BE2C (cell line): Measurements from ENCODE around the gene NUP210L.

Experiments
- DNase-seq: peaks from one replicate; pipeline ENCODE4 v3.0.0-alpha.2; 2020
- H3K27me3 ChIP-seq: fragments of 250-450 bp; sonication (Bioruptor Pico); 2 replicates; pipeline ENCODE4 v1.5.1; 2020; ENCODE audit warnings: mild to moderate bottlenecking
- H3K36me3 ChIP-seq: fragments of 250-450 bp; sonication (Bioruptor Pico); 2 replicates; pipeline ENCODE4 v1.5.1; 2020; ENCODE audit warnings: mild to moderate bottlenecking
- H3K4me1 ChIP-seq: fragments of 250-450 bp; sonication (Bioruptor Pico); 2 replicates; pipeline ENCODE4 v1.5.1; 2020
- H3K4me3 ChIP-seq: 2 replicates; pipeline ENCODE4 v1.5.1; 2011; ENCODE audit warnings: low read depth, low read length
- H3K9me3 ChIP-seq: fragments of 250-450 bp; sonication (Bioruptor Pico); 2 replicates; pipeline ENCODE4 v1.5.1; 2020
- CTCF ChIP-seq: IDR thresholded peaks from 2 replicates; pipeline ENCODE4 v1.5.1; 2012; ENCODE audit warnings: mild to moderate bottlenecking, low read depth, low read length

NUP210L gene

DNA sequence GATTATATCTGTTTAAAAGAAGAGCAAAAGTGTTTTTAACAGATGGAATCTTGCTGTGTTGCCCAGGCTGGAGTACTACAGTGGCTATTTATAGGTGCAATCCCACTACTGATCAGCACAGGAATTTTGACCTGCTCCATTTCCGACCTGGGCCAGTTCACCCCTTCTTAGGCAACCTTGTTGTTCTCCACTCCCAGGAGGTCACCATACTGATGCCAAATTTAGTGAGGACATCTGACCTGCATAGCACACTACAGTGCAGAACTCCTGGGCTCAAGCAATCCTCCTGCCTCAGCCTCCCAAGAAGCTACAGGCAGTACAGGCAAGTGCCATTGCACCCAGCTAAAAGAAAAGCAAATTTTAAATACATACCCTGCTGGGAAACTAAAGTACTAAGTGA lies 11.3 kb upstream of the NUP210L start:
- Histone ChIP-seq H3K4me1 (no peaks in the 10 kb centered on the region), H3K9me3 (no peaks in the 10 kb centered on the region), H3K27me3 (no peaks in the 10 kb centered on the region), H3K4me3 (no peak overlapping the region), H3K36me3 (peaks cover 77% of the 10 kb centered on the region)
- no peak for DNase-seq
- no peak for TF ChIP-seq CTCF

- peaks cover 72% of the 10 kb centered on the region for H3K36me3 ChIP-seq
- H3K27me3 ChIP-seq, result no peaks in the 10 kb centered on the region
- H3K9me3 ChIP-seq, result no peaks in the 10 kb centered on the region
- DNase-seq, result no peak
- no peak for TF ChIP-seq CTCF
- no peaks in the 10 kb centered on the region for H3K4me1 ChIP-seq
- H3K4me3 ChIP-seq, result no peak overlapping the region
These were observed 4.7 kb upstream of the NUP210L start for GRCh38 chr1:154159554-154159953.

GRCh38 chr1:154158307-154159125 lies 3.6 kb upstream of the NUP210L start:
- Histone ChIP-seq H3K4me1 (no peaks in the 10 kb centered on the region), H3K36me3 (peaks cover 68% of the 10 kb centered on the region), H3K27me3 (no peaks in the 10 kb centered on the region), H3K9me3 (no peaks in the 10 kb centered on the region), H3K4me3 (no peak overlapping the region)
- no peak for DNase-seq
- TF ChIP-seq CTCF, result no peak

GRCh38 chr1:154157520-154158306 lies 2.8 kb upstream of the NUP210L start:
- Histone ChIP-seq H3K4me1 (no peaks in the 10 kb centered on the region), H3K9me3 (no peaks in the 10 kb centered on the region), H3K27me3 (no peaks in the 10 kb centered on the region), H3K4me3 (no peak overlapping the region), H3K36me3 (peaks cover 65% of the 10 kb centered on the region)
- no peak for TF ChIP-seq CTCF
- no peak for DNase-seq

DNA sequence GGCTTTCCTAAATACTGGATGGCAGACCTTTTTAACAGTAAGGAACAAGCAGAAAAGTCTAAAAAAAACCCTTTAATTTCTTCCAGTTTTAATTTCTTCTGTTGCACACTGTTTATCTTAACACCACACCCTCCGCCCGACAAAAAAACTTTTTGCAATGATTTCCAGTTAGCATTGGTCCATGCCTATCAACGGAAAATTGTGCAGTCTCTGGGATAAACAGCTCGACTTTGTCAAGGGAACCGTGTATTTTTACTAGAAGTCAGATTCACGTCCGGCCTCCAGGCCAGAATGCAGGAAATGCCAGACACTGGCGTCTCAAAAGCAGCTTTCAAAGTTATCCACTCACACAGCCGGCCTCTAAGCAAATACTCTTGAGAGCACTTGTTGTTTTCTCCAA lies 378 bp upstream of the NUP210L start:
- H3K36me3 ChIP-seq, result peaks cover 48% of the 10 kb centered on the region

More for the DNA sequence above, 378 bp upstream of the NUP210L start:
- DNase-seq, result no peak
- no peak for TF ChIP-seq CTCF
- H3K27me3 ChIP-seq, result no peaks in the 10 kb centered on the region
- H3K4me1 ChIP-seq, result no peaks in the 10 kb centered on the region
- no peaks in the 10 kb centered on the region for H3K9me3 ChIP-seq
- H3K4me3 ChIP-seq, result no peak overlapping the region
